ENCODE data around the gene NLRP7. TPM values are rescaled to one million over a fixed set of nuclear protein-coding genes. Genes with fewer than 3 reads are reported as not detected.

Gene NLRP7
- total and polyA plus RNA-seq, 2 donors (not counting 3 experiments of a cell fraction or from before 2014, with no cell fraction given), result not detected

DNA sequence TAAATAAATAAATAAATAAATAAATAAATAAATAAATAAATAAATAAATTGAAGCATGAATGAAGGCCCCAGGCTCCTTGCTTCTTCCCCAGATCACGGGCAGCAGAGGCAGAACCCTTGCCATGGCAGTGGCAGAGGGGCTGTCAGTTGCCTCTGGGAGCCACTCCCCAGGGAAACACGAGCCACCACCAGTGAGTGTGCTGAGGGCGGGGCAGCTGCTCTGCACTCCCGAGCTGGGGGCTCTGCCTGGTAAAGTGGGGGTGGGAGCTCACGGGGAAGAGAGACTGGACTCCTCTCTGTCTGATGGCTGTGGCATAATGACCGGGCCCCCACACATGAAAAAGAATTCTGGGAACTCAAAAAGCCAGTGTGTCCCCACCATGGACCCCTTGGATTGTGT is 65.4 kb downstream of the NLRP7 start:
- no peaks in the 10 kb centered on the region for H3K36me3 ChIP-seq (ENCODE audit: control insufficient read depth in 2 of 2, extremely low read depth in 1 of 2, insufficient read depth in 2 of 2, low read length in 2 of 2)
- dilution Hi-C loops (cut with MboI; ENCODE audit: extremely low pct_ligation_motif_present, low sequenced_read_pairs) (no loop called here), intact Hi-C loops (cut with micrococcal nuclease) (loop anchor here (5.0 kb wide), 1 partner anchor 205 kb away; no protein-coding TSS in a partner anchor)
- FAIRE-seq, result no peak
- H3K4me3 ChIP-seq (replicated peaks in 1 of 3; ENCODE audit: insufficient read depth in 1 of 3, low read depth in 1 of 3, low read length in 3 of 3), result no peak overlapping the region
- H3K9me1 ChIP-seq (replicated peaks; ENCODE audit: control insufficient read depth, extremely low read depth, insufficient read depth, low read length), result no peaks in the 10 kb centered on the region
- no peak overlapping the region for H3K4me2 ChIP-seq (ENCODE audit: insufficient read depth, low read length)
- H3K27me3 ChIP-seq (ENCODE audit: control insufficient read depth in 2 of 2, insufficient read depth in 2 of 2, low read length in 2 of 2), result no peaks in the 10 kb centered on the region
- no peak overlapping the region for H3K9ac ChIP-seq (replicated peaks; ENCODE audit: extremely low read depth, insufficient read depth, low read length)
- TF ChIP-seq, protein P1, sequence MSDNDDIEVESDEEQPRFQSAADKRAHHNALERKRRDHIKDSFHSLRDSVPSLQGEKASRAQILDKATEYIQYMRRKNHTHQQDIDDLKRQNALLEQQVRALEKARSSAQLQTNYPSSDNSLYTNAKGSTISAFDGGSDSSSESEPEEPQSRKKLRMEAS (IDR thresholded peaks at IDR 0.05; ENCODE audit: insufficient read depth, insufficient read length), result no peak
- TF ChIP-seq CTCF (IDR thresholded peaks at IDR 0.05; ENCODE audit: extremely low read depth in 1 of 2, insufficient read depth in 1 of 2, low read depth in 1 of 2, low read length in 2 of 2) (no peak), GATA2 (IDR thresholded peaks at IDR 0.05; ENCODE audit: insufficient read depth, insufficient read length, low read depth, low read length) (no peak), POLR2A (IDR thresholded peaks at IDR 0.05; ENCODE audit: low read depth, low read length) (no peak), EZH2 (IDR thresholded peaks at IDR 0.05; ENCODE audit: borderline replicate concordance, low read depth, low read length, severe bottlenecking) (no peak), FOS (IDR thresholded peaks at IDR 0.05; ENCODE audit: borderline replicate concordance, insufficient read depth, low read length) (no peak), MYC (IDR thresholded peaks at IDR 0.05; ENCODE audit: low read depth, low read length) (no peak), JUN (IDR thresholded peaks at IDR 0.05; ENCODE audit: borderline replicate concordance, insufficient read depth, insufficient read length, low read depth) (no peak), POLR2AphosphoS5 (IDR thresholded peaks at IDR 0.05; ENCODE audit: insufficient read depth, low read depth, low read length) (no peak)
- H3K27ac ChIP-seq (ENCODE audit: insufficient read depth, low read depth, low read length), result no peak overlapping the region
- CTCF ChIA-PET, result interaction anchor here (0.9 to 1.9 kb wide), 14 partner anchors 9 to 259 kb away, joined by 3 to 24 read pairs (median 4); partner anchors contain the start of genes NCR1 and RDH13
- no TSS peak for BruUV-seq (replicated peaks)
- no peak overlapping the region for H2AFZ ChIP-seq (ENCODE audit: low read depth, low read length)
- H3K79me2 ChIP-seq (ENCODE audit: control insufficient read depth, insufficient read depth, low read length), result no peaks in the 10 kb centered on the region
- DNase-seq (ENCODE audit: low read depth, low spot score), result no peak
- POLR2A ChIA-PET, result no interaction called here
- no peaks in the 10 kb centered on the region for H3K4me1 ChIP-seq (ENCODE audit: control insufficient read depth, extremely low read depth, insufficient read depth, low read length)
- no peaks in the 10 kb centered on the region for H4K20me1 ChIP-seq (replicated peaks; ENCODE audit: control insufficient read depth, extremely low read depth, insufficient read depth, low read length)
- H3K9me3 ChIP-seq (replicated peaks; ENCODE audit: control insufficient read depth, insufficient read depth, low read length), result no peaks in the 10 kb centered on the region
